H1 (cell line): ENCODE data around the gene SEMA3A. TPM values are rescaled to one million over a fixed set of nuclear protein-coding genes. Genes with fewer than 3 reads are reported as not detected.
A peak's percentile ranks its signal among the peaks of the same experiment; 100 is the strongest.

ENCODE experiments used
- CTCF ChIA-PET: fragments of 300-600 bp; sonication (Branson Sonifier 250); formaldehyde crosslinking; loops from one replicate; lab custom pipeline; 2021; ENCODE audit not compliant: partially characterized antibody; lab: Charles Lee
- POLR2A ChIA-PET: fragments of 300-600 bp; sonication (Branson Sonifier 250); formaldehyde crosslinking; loops from one replicate; lab custom pipeline; 2021; ENCODE audit warnings: inconsistent platforms; ENCODE audit not compliant: partially characterized antibody; lab: Charles Lee
- DNase-seq, 2 experiments: peaks; one replicate each; pipeline versions ENCODE4 v3.0.0 to v3.0.0-alpha.2; 2010 to 2022; ENCODE audit warnings: low spot score in 2 of 2, low read depth in 1 of 2, mixed read lengths in 1 of 2
- FAIRE-seq: peaks from 2 replicates; lab custom pipeline; 2011; peaks lifted over from hg19 to GRCh38; lab: Jason Lieb, UNC
- H2AFZ ChIP-seq: 2 replicates; pipeline ENCODE4 v1.8.1; 2012; ENCODE audit warnings: low read length, inconsistent platforms
- H2AK5ac ChIP-seq: 2 replicates; pipeline ENCODE4 v1.6.1; 2013; ENCODE audit warnings: low read depth, low read length
- H2BK120ac ChIP-seq: replicated peaks from 2 replicates; pipeline ENCODE3; 2013; ENCODE audit warnings: low read depth, low read length, inconsistent platforms
- H2BK12ac ChIP-seq: 2 replicates; pipeline ENCODE4 v1.6.1; 2013; ENCODE audit warnings: low read depth, low read length
- H2BK15ac ChIP-seq: 2 replicates; pipeline ENCODE4 v1.6.1; 2013; ENCODE audit warnings: low read length
- H2BK20ac ChIP-seq: 2 replicates; pipeline ENCODE4 v1.6.1; 2013; ENCODE audit warnings: low read length
- H2BK5ac ChIP-seq: 2 replicates; pipeline ENCODE4 v1.6.1; 2013; ENCODE audit warnings: low read depth, low read length
- H3K14ac ChIP-seq: 2 replicates; pipeline ENCODE4 v1.6.1; 2013; ENCODE audit warnings: inconsistent platforms; ENCODE audit not compliant: insufficient read length
- H3K18ac ChIP-seq: 2 replicates; pipeline ENCODE4 v1.6.1; 2013; ENCODE audit warnings: low read length; ENCODE audit errors: extremely low read depth
- H3K23ac ChIP-seq: 2 replicates; pipeline ENCODE4 v1.6.1; 2013; ENCODE audit warnings: inconsistent platforms; ENCODE audit not compliant: insufficient read length
- H3K23me2 ChIP-seq: 2 replicates; pipeline ENCODE4 v1.6.1; 2013; ENCODE audit warnings: low read depth, low read length
- H3K27ac ChIP-seq: 2 replicates; pipeline ENCODE4 v1.6.1; 2011; ENCODE audit warnings: low read depth, low read length, inconsistent platforms
- H3K27me3 ChIP-seq, 4 experiments: replicated peaks in 1 of 4; 1 replicate in 1 of 4; 2 replicates in 3 of 4; pipeline versions ENCODE4 v1.6.1 to v1.8.1; 2011 to 2013; ENCODE audit warnings: low read length in 3 of 4, mild to moderate bottlenecking in 3 of 4, inconsistent platforms in 2 of 4, mixed read lengths in 2 of 4, moderate library complexity in 1 of 4; ENCODE audit not compliant: control insufficient read depth in 3 of 4, insufficient read depth in 3 of 4; ENCODE audit errors: extremely low read depth in 1 of 4
- H3K36me3 ChIP-seq, 4 experiments: 2 replicates each; pipeline versions ENCODE4 v1.6.1 to v1.8.1; 2011 to 2013; ENCODE audit warnings: mild to moderate bottlenecking in 4 of 4, low read length in 3 of 4, moderate library complexity in 2 of 4, control low read depth in 1 of 4, inconsistent platforms in 1 of 4; ENCODE audit not compliant: insufficient read depth in 4 of 4, control insufficient read depth in 2 of 4
- H3K4ac ChIP-seq: replicated peaks from 2 replicates; pipeline ENCODE3; 2013; ENCODE audit warnings: low read length, low read depth, mixed read lengths, inconsistent platforms; ENCODE audit not compliant: insufficient read length
- H3K4me1 ChIP-seq, 4 experiments: replicated peaks in 1 of 4; 1 replicate in 1 of 4; 2 replicates in 3 of 4; pipeline versions ENCODE4 v1.6.1 to v1.8.1; 2011 to 2013; ENCODE audit warnings: low read length in 3 of 4, inconsistent platforms in 2 of 4, mixed read lengths in 1 of 4; ENCODE audit not compliant: insufficient read depth in 4 of 4, control insufficient read depth in 3 of 4
- H3K4me2 ChIP-seq, 2 experiments: 2 replicates each; pipeline versions ENCODE4 v1.6.1 to v1.8.1; 2011 to 2013; ENCODE audit warnings: low read depth in 2 of 2, low read length in 2 of 2, control low read depth in 1 of 2, inconsistent platforms in 1 of 2, mild to moderate bottlenecking in 1 of 2; ENCODE audit not compliant: insufficient read depth in 1 of 2
- H3K4me3 ChIP-seq, 4 experiments: fragments of 200-600, 300-600 bp in 1 of 4; sonication (generic), shearing (Covaris generic), sonication (Bioruptor Twin) in 1 of 4; 2 replicates each; pipeline versions ENCODE4 v1.5.1 to v1.8.1; 2011 to 2016; ENCODE audit warnings: low read length in 4 of 4, low read depth in 3 of 4, control low read depth in 2 of 4, inconsistent platforms in 2 of 4, mild to moderate bottlenecking in 2 of 4, mixed read lengths in 1 of 4, moderate library complexity in 1 of 4; ENCODE audit not compliant: insufficient read depth in 2 of 4; ENCODE audit errors: extremely low read depth in 1 of 4
- H3K56ac ChIP-seq: replicated peaks from 2 replicates; pipeline ENCODE3; 2013; ENCODE audit warnings: low read depth, mild to moderate bottlenecking, mixed read lengths, low read length, inconsistent platforms; ENCODE audit not compliant: insufficient read length
- H3K79me1 ChIP-seq: 2 replicates; pipeline ENCODE4 v1.6.1; 2013; ENCODE audit warnings: low read depth, low read length, control low read depth
- H3K79me2 ChIP-seq, 2 experiments: 2 replicates each; pipeline versions ENCODE4 v1.6.1 to v1.8.1; 2012 to 2013; ENCODE audit warnings: low read length in 2 of 2, mild to moderate bottlenecking in 2 of 2, inconsistent platforms in 1 of 2; ENCODE audit not compliant: insufficient read depth in 2 of 2, control insufficient read depth in 1 of 2
- H3K9ac ChIP-seq, 4 experiments: replicated peaks in 1 of 4; 1 replicate in 1 of 4; 2 replicates in 3 of 4; pipeline versions ENCODE4 v1.6.1 to v1.8.1; 2011 to 2013; ENCODE audit warnings: low read depth in 3 of 4, low read length in 3 of 4, control low read depth in 2 of 4, mild to moderate bottlenecking in 2 of 4, moderate library complexity in 2 of 4, inconsistent platforms in 1 of 4; ENCODE audit errors: extremely low read depth in 1 of 4
- H3K9me3 ChIP-seq, 2 experiments: 2 replicates each; pipeline versions ENCODE4 v1.6.1 to v1.8.1; 2012 to 2013; ENCODE audit warnings: mild to moderate bottlenecking in 2 of 2, moderate library complexity in 2 of 2, control low read depth in 1 of 2, inconsistent platforms in 1 of 2, low read depth in 1 of 2, low read length in 1 of 2, mixed read lengths in 1 of 2; ENCODE audit not compliant: insufficient read depth in 2 of 2
- H4K20me1 ChIP-seq, 2 experiments: replicated peaks in 1 of 2; 2 replicates each; pipeline versions ENCODE3 to v1.8.1; 2011 to 2013; ENCODE audit warnings: inconsistent platforms in 2 of 2, low read length in 2 of 2, mild to moderate bottlenecking in 1 of 2; ENCODE audit not compliant: insufficient read depth in 2 of 2, control insufficient read depth in 1 of 2
- H4K5ac ChIP-seq: 2 replicates; pipeline ENCODE4 v1.6.1; 2013; ENCODE audit warnings: low read length, low read depth, mixed read lengths, inconsistent platforms; ENCODE audit not compliant: insufficient read length
- H4K8ac ChIP-seq: 2 replicates; pipeline ENCODE4 v1.8.0; 2013; ENCODE audit warnings: mild to moderate bottlenecking, moderate library complexity, low read length, inconsistent platforms; ENCODE audit not compliant: insufficient read depth; ENCODE audit errors: extremely low read depth
- H4K91ac ChIP-seq: replicated peaks from 2 replicates; pipeline ENCODE3; 2013; ENCODE audit warnings: low read length, mixed read lengths, inconsistent platforms; ENCODE audit not compliant: insufficient read length
- BCL11A ChIP-seq, 2 experiments: IDR thresholded peaks; one replicate each; pipeline ENCODE4 v1.6.1; 2011; ENCODE audit warnings: low read depth in 2 of 2, low read length in 2 of 2, mild to moderate bottlenecking in 2 of 2
- BRCA1 ChIP-seq: IDR thresholded peaks from 2 replicates; pipeline ENCODE4 v1.6.1; 2012; ENCODE audit warnings: low read depth, low read length, improper control_type of control experiment
- CBX5 ChIP-seq: fragments of 300-800, 300-1000 bp; sonication (generic); IDR thresholded peaks from 2 replicates; pipeline ENCODE4 v1.7.1; 2016; ENCODE audit warnings: antibody characterized with exemption, low read length, low read depth
- EZH2 ChIP-seq: fragments of 200-600 bp; sonication (generic); IDR thresholded peaks from 2 replicates; pipeline ENCODE4 v1.7.1; 2012; ENCODE audit warnings: low read depth, mild to moderate bottlenecking, moderate library complexity, low read length, inconsistent platforms; ENCODE audit not compliant: severe bottlenecking
- FOSL1 ChIP-seq: IDR thresholded peaks from 2 replicates; pipeline ENCODE4 v1.6.1; 2011; ENCODE audit warnings: mild to moderate bottlenecking, low read depth, low read length, moderate library complexity; ENCODE audit not compliant: insufficient read depth
- GTF2F1 ChIP-seq: IDR thresholded peaks from 2 replicates; pipeline ENCODE4 v1.6.1; 2012; ENCODE audit warnings: low read depth, low read length, improper control_type of control experiment, borderline replicate concordance
- HDAC2 ChIP-seq, 2 experiments: fragments of 300-600 bp in 1 of 2; sonication (generic) in 1 of 2; IDR thresholded peaks; 2 replicates each; pipeline ENCODE4 v1.6.1; 2011 to 2012; ENCODE audit warnings: low read depth in 2 of 2, low read length in 2 of 2, mild to moderate bottlenecking in 2 of 2, moderate library complexity in 2 of 2, borderline replicate concordance in 1 of 2, inconsistent platforms in 1 of 2
- MAFK ChIP-seq: IDR thresholded peaks from 2 replicates; pipeline ENCODE4 v1.6.1; 2012; ENCODE audit warnings: low read depth, mild to moderate bottlenecking, improper control_type of control experiment, low read length
- NANOG ChIP-seq: IDR thresholded peaks from 2 replicates; pipeline ENCODE4 v1.6.1; 2011; ENCODE audit warnings: low read length, low read depth, mild to moderate bottlenecking, inconsistent platforms; ENCODE audit not compliant: insufficient read depth, poor library complexity, severe bottlenecking
- RBBP5 ChIP-seq: IDR thresholded peaks from 2 replicates; pipeline ENCODE4 v1.7.1; 2012; ENCODE audit warnings: low read depth, mild to moderate bottlenecking, inconsistent platforms, low read length, moderate library complexity, borderline replicate concordance
- SIX5 ChIP-seq: IDR thresholded peaks from 2 replicates; pipeline ENCODE4 v1.6.1; 2011; ENCODE audit warnings: mild to moderate bottlenecking, low read depth, low read length
- SUZ12 ChIP-seq: fragments of 200-600 bp; sonication (generic); IDR thresholded peaks from 2 replicates; pipeline ENCODE4 v1.6.1; 2012; ENCODE audit warnings: mild to moderate bottlenecking, inconsistent platforms, low read length, moderate library complexity, mixed read lengths
- WGBS, 2 experiments: shearing (Covaris generic) in 1 of 2; methylation state at CpG; one replicate each; pipeline versions ENCODE4 v1.1.6 to v1.1.7; 2013 to 2015; ENCODE audit warnings: low lambda C conversion rate in 2 of 2, mixed read lengths in 2 of 2, inconsistent platforms in 1 of 2, low coverage in 1 of 2, missing lambda C conversion rate in 1 of 2; ENCODE audit not compliant: insufficient replicate concordance in 2 of 2, insufficient coverage in 1 of 2, insufficient read length in 1 of 2; ENCODE audit errors: extremely low coverage in 1 of 2, missing lambda C conversion rate in 1 of 2; 5-methylcytosine and 5-hydroxymethylcytosine counted together
- polyA plus RNA-seq, 7 experiments: library from polyadenylated mRNA; depleted of rRNA in 3 of 7; stranded (reverse) in 5 of 7; unstranded in 2 of 7; fragments of >200 nt in 5 of 7; fragments of 200-250 nt in 2 of 7; gene quantifications; 1 replicate in 5 of 7; 2 replicates in 1 of 7; 4 replicates in 1 of 7; pipeline versions ENCODE4 v1.2.1 to v1.2.3, GENCODE V29; 2011 to 2013; ENCODE audit warnings: missing spikeins in 2 of 7, mixed read lengths in 2 of 7
- total RNA-seq: library from RNA; stranded (reverse); fragmentation: NEBNext Ultra II Directional; extraction: Animal tissue kit (Norgen Biotek cat#: 25700); gene quantifications from 2 replicates; pipeline ENCODE4 v1.2.1, GENCODE V29; 2021

Gene SEMA3A
- total and polyA plus RNA-seq, 2 of the 8 experiments (the other 6 are each of a cell fraction or from before 2014, with no cell fraction given): 8.1 to 45.9 TPM

GRCh38 chr7:84149573-84149972 lies 45.0 kb downstream of the SEMA3A start:
- H4K20me1 ChIP-seq: no peaks in the 10 kb centered on the region
- no peak overlapping the region for H3K18ac ChIP-seq
- ChIA-PET POLR2A (interaction anchor here (1.1 to 1.3 kb wide), 2 partner anchors 8 to 11 kb away, joined by 3 read pairs; no protein-coding TSS in a partner anchor), CTCF (interaction anchor here (0.8 to 0.9 kb wide), 2 partner anchors 15 to 38 kb away, joined by 3 read pairs; no protein-coding TSS in a partner anchor)
- H4K5ac ChIP-seq: no peak overlapping the region
- H3K36me3 ChIP-seq: no peaks in the 10 kb centered on the region
- no peak overlapping the region for H4K8ac ChIP-seq
- no peak for DNase-seq
- no peaks in the 10 kb centered on the region for H3K79me1 ChIP-seq
- H3K23ac ChIP-seq: no peak overlapping the region
- no peak overlapping the region for H3K4ac ChIP-seq
- peaks cover 0 to 13% (median 6%) of the 10 kb centered on the region in 4 experiments; a peak in 4 of 7 replicates for H3K4me1 ChIP-seq
- no peak overlapping the region for H4K91ac ChIP-seq
- H3K27ac ChIP-seq: no peak overlapping the region
- H3K79me2 ChIP-seq: peaks cover 0 to 57% of the 10 kb centered on the region in 2 experiments; a peak in 3 of 4 replicates
- no peak overlapping the region for H3K56ac ChIP-seq
- H3K23me2 ChIP-seq: no peaks in the 10 kb centered on the region
- no peak overlapping the region for H3K14ac ChIP-seq
- H2AFZ ChIP-seq: no peak overlapping the region
- FAIRE-seq: peak; percentile 45
- H3K4me2 ChIP-seq: peak overlapping the region; percentile 60 to 64
- no peak overlapping the region for H3K9ac ChIP-seq
- WGBS, 2 experiments: 27% methylated on average over 3 of the region's 3 CpGs; no CpG with 5 or more reads in 1 of the 2 experiments
- peak overlapping the region in 3 of 4 experiments; percentile 35 to 62 (median 38); a peak in 6 of 8 replicates for H3K4me3 ChIP-seq
- no peak overlapping the region for H2BK120ac ChIP-seq
- H2BK12ac ChIP-seq: no peak overlapping the region
- no peaks in the 10 kb centered on the region for H3K9me3 ChIP-seq
- no peak overlapping the region for H2BK5ac ChIP-seq
- no peak overlapping the region for H2BK20ac ChIP-seq
- no peak overlapping the region for H2BK15ac ChIP-seq
- no peaks in the 10 kb centered on the region for H3K27me3 ChIP-seq
- H2AK5ac ChIP-seq: no peak overlapping the region
- TF ChIP-seq GTF2F1 (no peak), CBX5 (no peak), MAFK (no peak), SIX5 (no peak), HDAC2 (IDR thresholded peaks at IDR 0.05; ENCODE audit: borderline replicate concordance in 1 of 2, low read depth in 2 of 2, low read length in 2 of 2) (no peak), FOSL1 (no peak), EZH2 (no peak), SUZ12 (no peak), BRCA1 (no peak), NANOG (no peak), BCL11A (IDR thresholded peaks at IDR 0.05; ENCODE audit: low read depth in 2 of 2, low read length in 2 of 2) (no peak), RBBP5 (no peak)
